Heart left ventricle (tissue), 16 donors: ENCODE data around the gene MS4A4E. TPM values are rescaled to one million over a fixed set of nuclear protein-coding genes. Genes with fewer than 3 reads are reported as not detected.

Source experiments
- ATAC-seq, 4 donors: fragments of 200-7000 bp; cut with Tn5 transposase; one replicate each; pipeline ENCODE4 v1.9.1; 2020 to 2022; ENCODE audit warnings: moderate library complexity in 4 of 4, mild to moderate bottlenecking in 3 of 4, moderate number of reproducible peaks in 1 of 4
- DNase-seq, 5 donors: peaks; one replicate each; pipeline ENCODE4 v3.0.0-alpha.2; 2020
- H3K27ac ChIP-seq, 12 donors: fragments of 200-600 bp; sonication (generic) in 4 of 12; one replicate each; pipeline versions ENCODE4 v1.5.0 to v1.8.0; 2016 to 2022; ENCODE audit warnings: mild to moderate bottlenecking in 2 of 12
- H3K27me3 ChIP-seq, 9 donors: fragments of 200-600 bp; sonication (generic) in 2 of 9; one replicate each; pipeline versions ENCODE4 v1.5.1 to v1.8.0; 2016 to 2022; ENCODE audit warnings: mild to moderate bottlenecking in 3 of 9
- H3K36me3 ChIP-seq, 9 donors: fragments of 200-600 bp; sonication (generic) in 2 of 9; one replicate each; pipeline versions ENCODE4 v1.5.0 to v1.8.0; 2018 to 2022; ENCODE audit warnings: mild to moderate bottlenecking in 2 of 9
- H3K4me1 ChIP-seq, 12 donors: fragments of 200-600 bp; sonication (generic) in 4 of 12; one replicate each; pipeline versions ENCODE4 v1.5.0 to v1.8.0; 2016 to 2022; ENCODE audit warnings: mild to moderate bottlenecking in 3 of 12
- H3K4me3 ChIP-seq, 12 donors: fragments of 200-600 bp; sonication (generic) in 4 of 12; one replicate each; pipeline versions ENCODE4 v1.5.0 to v1.8.0; 2017 to 2022; ENCODE audit warnings: mild to moderate bottlenecking in 9 of 12, moderate library complexity in 4 of 12
- H3K9me3 ChIP-seq, 12 donors: fragments of 200-600 bp; sonication (generic) in 4 of 12; one replicate each; pipeline versions ENCODE4 v1.5.0 to v1.8.0; 2016 to 2022; ENCODE audit warnings: mild to moderate bottlenecking in 1 of 12
- POLR2A ChIP-seq, 2 donors: fragments of 450-650 bp; IDR thresholded peaks; one replicate each; pipeline ENCODE4 v1.6.1; 2017; ENCODE audit warnings: antibody characterized with exemption in 2 of 2, mild to moderate bottlenecking in 2 of 2, moderate library complexity in 2 of 2
- WGBS, 4 donors: extraction: QIAGEN DNeasy Blood & Tissue Kit in 2 of 4; methylation state at CpG; one replicate each; pipeline versions ENCODE4 v1.1.5 to v1.1.7; 2013 to 2018; 5-methylcytosine and 5-hydroxymethylcytosine counted together
- intact Hi-C, 10 donors: fragments of 100-400 bp; cut with DNase I; formaldehyde crosslinking; loops; one replicate each; pipeline versions ENCODE4 v1.11.1 to v1.14.2; 2022
- polyA plus RNA-seq, 2 donors: library from polyadenylated mRNA; stranded (reverse); fragments of 200-250 nt; gene quantifications; one replicate each; pipeline ENCODE4 v1.2.3, GENCODE V29; 2013
- total RNA-seq, 9 donors: library from RNA; depleted of rRNA in 2 of 9; stranded (reverse); fragments of >200 nt in 2 of 9; fragmentation: NEBNext Ultra II Directional in 3 of 9; extraction: Animal tissue kit (Norgen Biotek cat#: 25700) in 3 of 9; gene quantifications; one replicate each; pipeline versions ENCODE4 v1.1.0 to v1.2.4, GENCODE V29; 2016 to 2023
- TF ChIP-seq, protein P1 (sequence below), 12 donors: fragments of 200-600 bp; sonication (generic) in 4 of 12; IDR thresholded peaks; one replicate each; pipeline versions ENCODE4 v1.5.0 to v1.8.0; 2018 to 2022; ENCODE audit warnings: antibody characterized with exemption in 12 of 12, mild to moderate bottlenecking in 5 of 12
- donor health status: ischemic (EF 13 %, LVEDD 7.1; RV severe dilation, severe dysfunction).
- donor health status: healthy with polysubstance abuse.
- donor health status: DM: no; HTN: yes; CAD: no.
- donor health status: DM: no; HTN: no; CAD: no.
- donor health status: ischemic (EF 25% LVEDD 6.9; RV normal size, moderate dysfunction).
- donor health status: ischemic (EF 25% LVEDD 5.7; RV mildly dilated, moderate dysfunction).
- donor health status: healthy.
- donor health status: DM: yes; HTN: yes; CAD: no.
- donor health status: ischemic (EF 35%, LVEDD 5.7; RV mildly dilated, moderate dysfunction).
- donor health status: nonischemic (EF 11% LVEDD 7.7; RV severe dilation, severe dysfunction).
- donor health status: DM: yes; HTN: yes; CAD: no.
- donor health status: PGD.
- donor health status: ischemic (EF 29% LVEDD 5.4; RV normal size, mild dysfunction).
- donor health status: nonischemic (EF 23%, LVEDD 6.1; RV moderate dilation, normal function).

The MS4A4E gene
- total and polyA plus RNA-seq, 11 donors, result 0.18 to 3.4 (median 0.71) TPM; not detected in 1

DNA sequence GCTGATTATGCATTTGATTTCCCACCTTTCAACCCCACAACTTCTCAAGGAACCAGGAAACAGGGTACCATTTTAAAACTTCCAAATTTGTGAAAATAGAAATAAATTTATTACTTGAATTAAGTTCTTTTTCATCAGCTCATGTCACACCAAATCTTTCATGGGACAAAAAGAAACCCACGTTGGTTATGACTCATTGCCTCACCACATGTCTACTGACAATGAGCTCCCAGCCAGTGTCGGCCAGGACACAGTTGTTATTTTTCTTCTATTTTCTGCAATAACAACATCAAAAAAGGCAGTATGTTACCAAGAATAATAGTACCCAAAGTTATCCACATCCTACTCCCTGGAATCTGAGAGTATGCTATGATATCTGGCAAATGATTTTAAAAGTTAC lies 77.4 kb downstream of the MS4A4E start:
- Histone ChIP-seq H3K4me3 (no peak overlapping the region), H3K9me3 (peaks cover 0 to 6% (median 0%) of the 10 kb centered on the region in 12 donors), H3K36me3 (peaks cover 0 to 5% (median 0%) of the 10 kb centered on the region in 9 donors), H3K27me3 (no peaks in the 10 kb centered on the region), H3K27ac (no peak overlapping the region), H3K4me1 (peaks cover 0 to 13% (median 1%) of the 10 kb centered on the region in 12 donors)
- no peak for TF ChIP-seq POLR2A (IDR thresholded peaks at IDR 0.05)
- TF ChIP-seq, protein P1, sequence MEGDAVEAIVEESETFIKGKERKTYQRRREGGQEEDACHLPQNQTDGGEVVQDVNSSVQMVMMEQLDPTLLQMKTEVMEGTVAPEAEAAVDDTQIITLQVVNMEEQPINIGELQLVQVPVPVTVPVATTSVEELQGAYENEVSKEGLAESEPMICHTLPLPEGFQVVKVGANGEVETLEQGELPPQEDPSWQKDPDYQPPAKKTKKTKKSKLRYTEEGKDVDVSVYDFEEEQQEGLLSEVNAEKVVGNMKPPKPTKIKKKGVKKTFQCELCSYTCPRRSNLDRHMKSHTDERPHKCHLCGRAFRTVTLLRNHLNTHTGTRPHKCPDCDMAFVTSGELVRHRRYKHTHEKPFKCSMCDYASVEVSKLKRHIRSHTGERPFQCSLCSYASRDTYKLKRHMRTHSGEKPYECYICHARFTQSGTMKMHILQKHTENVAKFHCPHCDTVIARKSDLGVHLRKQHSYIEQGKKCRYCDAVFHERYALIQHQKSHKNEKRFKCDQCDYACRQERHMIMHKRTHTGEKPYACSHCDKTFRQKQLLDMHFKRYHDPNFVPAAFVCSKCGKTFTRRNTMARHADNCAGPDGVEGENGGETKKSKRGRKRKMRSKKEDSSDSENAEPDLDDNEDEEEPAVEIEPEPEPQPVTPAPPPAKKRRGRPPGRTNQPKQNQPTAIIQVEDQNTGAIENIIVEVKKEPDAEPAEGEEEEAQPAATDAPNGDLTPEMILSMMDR (IDR thresholded peaks at IDR 0.05), result no peak
- ATAC-seq, result peak in 1 of 4 donors; percentile 19
- no peak for DNase-seq
- intact Hi-C loops, result no loop called here
- WGBS, 4 donors, result 54 to 66% (median 64%) methylated on average over 2 of the region's 2 CpGs

DNA sequence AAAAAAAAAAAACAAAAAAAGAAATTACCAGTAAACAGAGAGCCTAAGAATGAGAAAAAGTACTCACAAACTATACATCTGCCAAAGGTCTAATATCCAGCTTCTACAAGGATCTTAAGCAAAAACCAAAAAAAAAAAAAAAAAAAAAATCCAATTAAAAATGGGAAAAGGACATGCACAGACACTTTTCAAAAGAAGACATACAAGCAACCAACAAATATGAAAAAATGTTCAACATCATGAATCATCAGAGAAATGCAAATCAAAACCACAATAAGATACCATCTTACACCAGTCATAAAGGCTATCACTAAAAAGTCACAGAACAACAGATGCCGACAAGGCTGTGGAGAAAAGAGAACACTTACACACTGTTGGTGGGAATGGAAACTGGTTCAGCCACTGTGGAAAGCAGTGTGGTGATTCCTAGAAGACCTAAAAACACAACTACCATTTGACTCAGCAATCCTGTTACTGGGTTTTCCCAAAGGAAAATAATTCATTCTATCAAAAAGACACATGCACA lies 78.3 kb downstream of the MS4A4E start:
- peaks cover 0 to 5% (median 0%) of the 10 kb centered on the region in 9 donors for H3K36me3 ChIP-seq
- peaks cover 0 to 12% (median 5%) of the 10 kb centered on the region in 12 donors for H3K4me1 ChIP-seq
- intact Hi-C loops, result no loop called here
- H3K27ac ChIP-seq, result no peak overlapping the region
- no peak overlapping the region for H3K4me3 ChIP-seq
- H3K27me3 ChIP-seq, result no peaks in the 10 kb centered on the region
- ATAC-seq (no peak), DNase-seq (no peak)
- TF ChIP-seq, protein P1 (IDR thresholded peaks at IDR 0.05), result no peak
- no peak for TF ChIP-seq POLR2A (IDR thresholded peaks at IDR 0.05)
- peaks cover 0 to 6% (median 0%) of the 10 kb centered on the region in 12 donors for H3K9me3 ChIP-seq
- 90 to 100% (median 96%) methylated on average over 1 of the region's 1 CpG for WGBS, 4 donors

DNA sequence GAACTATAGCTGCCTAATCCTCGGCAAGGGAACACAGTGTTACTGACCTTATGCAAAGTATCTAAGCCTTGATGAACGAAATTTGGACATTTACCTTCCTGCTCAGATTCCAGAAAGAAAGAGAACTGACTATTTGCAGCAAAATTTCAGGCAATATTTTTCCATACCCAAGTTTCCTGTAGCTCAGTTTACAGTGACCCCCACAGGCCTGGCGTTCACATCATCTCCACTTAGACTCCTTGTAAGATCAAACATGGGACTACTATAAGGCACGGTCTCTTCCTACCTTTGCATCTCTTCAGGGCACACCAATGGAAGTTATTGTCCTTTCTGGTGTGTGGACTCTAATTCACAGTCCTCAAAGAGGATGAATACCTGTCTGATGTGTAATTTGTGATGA lies 81.2 kb downstream of the MS4A4E start:
- no peaks in the 10 kb centered on the region for H3K36me3 ChIP-seq
- peaks cover 0 to 6% (median 0%) of the 10 kb centered on the region in 12 donors for H3K9me3 ChIP-seq
- intact Hi-C loops, result no loop called here
- DNase-seq, result no peak
- H3K27ac ChIP-seq, result peak overlapping the region in 4 of 12 donors; percentile 21 to 61 (median 45)
- H3K4me1 ChIP-seq, result peaks cover 0 to 15% (median 4%) of the 10 kb centered on the region in 12 donors
- ATAC-seq, result no peak
- WGBS, 4 donors, result 63 to 75% (median 73%) methylated on average over 4 of the region's 4 CpGs
- no peaks in the 10 kb centered on the region for H3K27me3 ChIP-seq
- no peak for TF ChIP-seq POLR2A (IDR thresholded peaks at IDR 0.05)
- TF ChIP-seq, protein P1 (IDR thresholded peaks at IDR 0.05), result no peak
- no peak overlapping the region for H3K4me3 ChIP-seq

DNA sequence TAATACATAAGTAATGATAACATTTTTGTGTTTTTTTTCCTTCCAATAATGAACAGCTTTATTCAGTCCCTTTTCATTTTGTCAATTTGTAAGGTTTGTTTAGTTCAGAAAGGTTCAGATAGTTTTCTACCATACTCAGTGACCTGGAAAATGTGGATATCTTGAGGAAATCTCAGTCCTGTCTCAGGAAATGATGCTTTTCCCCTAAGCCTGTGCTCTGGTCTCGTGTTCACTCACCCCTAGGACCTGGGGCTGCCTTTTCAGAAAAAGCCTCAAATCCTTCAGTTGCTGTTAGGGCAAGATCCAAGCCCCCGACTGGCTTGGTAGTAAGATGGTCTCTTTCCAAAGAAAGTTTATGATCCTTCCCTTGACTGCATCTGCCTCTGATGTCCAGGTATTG lies 81.8 kb downstream of the MS4A4E start:
- intact Hi-C loops, result no loop called here
- Histone ChIP-seq H3K27me3 (no peaks in the 10 kb centered on the region), H3K27ac (peak overlapping the region in 6 of 12 donors; percentile 13 to 61 (median 28)), H3K36me3 (no peaks in the 10 kb centered on the region), H3K4me1 (peaks cover 0 to 15% (median 4%) of the 10 kb centered on the region in 12 donors), H3K4me3 (no peak overlapping the region), H3K9me3 (peaks cover 0 to 8% (median 0%) of the 10 kb centered on the region in 12 donors)
- TF ChIP-seq, protein P1 (IDR thresholded peaks at IDR 0.05), result no peak
- no peak for TF ChIP-seq POLR2A (IDR thresholded peaks at IDR 0.05)
- ATAC-seq, result peak in 2 of 4 donors; percentile 49 to 87
- no peak for DNase-seq
- WGBS, 4 donors, result 49 to 74% (median 59%) methylated on average over 2 of the region's 2 CpGs
